Esophagus squamous epithelium (tissue), 4 donors: ENCODE results near the gene BASP1.

ENCODE experiments used
- POLR2A ChIP-seq, 4 donors: fragments of 450-650 bp; IDR thresholded peaks; one replicate each; pipeline ENCODE4 v1.6.1; 2017; ENCODE audit warnings: antibody characterized with exemption in 4 of 4, mild to moderate bottlenecking in 4 of 4, moderate library complexity in 3 of 4
- TF ChIP-seq, protein P1 (sequence below), 6 experiments: fragments of 450-650 bp in 4 of 6; fragments of 200-600 bp in 2 of 6; sonication (generic) in 2 of 6; IDR thresholded peaks; one replicate each; pipeline ENCODE4 v1.5.1; 2016 to 2019; ENCODE audit warnings: antibody characterized with exemption in 6 of 6, mild to moderate bottlenecking in 4 of 6, moderate library complexity in 4 of 6

DNA sequence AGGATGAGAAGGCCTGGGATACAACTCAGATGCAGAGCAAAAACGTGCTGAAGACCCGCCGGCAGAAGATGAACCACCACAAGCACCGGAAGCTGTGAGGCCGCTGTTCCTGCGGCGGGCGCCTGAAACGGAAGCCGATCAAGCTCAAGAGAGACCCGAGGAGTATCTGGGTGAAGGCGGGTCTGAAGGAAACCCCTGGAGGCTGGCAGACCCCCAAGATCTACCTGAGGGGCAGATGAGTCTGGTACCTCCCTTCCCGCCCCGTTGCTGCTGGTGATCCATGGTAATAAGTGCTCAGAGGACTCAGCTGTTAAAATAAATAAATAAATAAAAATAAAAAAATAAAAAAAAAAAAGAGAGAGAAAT is 89.3 kb downstream of the BASP1 start:
- TF ChIP-seq, protein P1, sequence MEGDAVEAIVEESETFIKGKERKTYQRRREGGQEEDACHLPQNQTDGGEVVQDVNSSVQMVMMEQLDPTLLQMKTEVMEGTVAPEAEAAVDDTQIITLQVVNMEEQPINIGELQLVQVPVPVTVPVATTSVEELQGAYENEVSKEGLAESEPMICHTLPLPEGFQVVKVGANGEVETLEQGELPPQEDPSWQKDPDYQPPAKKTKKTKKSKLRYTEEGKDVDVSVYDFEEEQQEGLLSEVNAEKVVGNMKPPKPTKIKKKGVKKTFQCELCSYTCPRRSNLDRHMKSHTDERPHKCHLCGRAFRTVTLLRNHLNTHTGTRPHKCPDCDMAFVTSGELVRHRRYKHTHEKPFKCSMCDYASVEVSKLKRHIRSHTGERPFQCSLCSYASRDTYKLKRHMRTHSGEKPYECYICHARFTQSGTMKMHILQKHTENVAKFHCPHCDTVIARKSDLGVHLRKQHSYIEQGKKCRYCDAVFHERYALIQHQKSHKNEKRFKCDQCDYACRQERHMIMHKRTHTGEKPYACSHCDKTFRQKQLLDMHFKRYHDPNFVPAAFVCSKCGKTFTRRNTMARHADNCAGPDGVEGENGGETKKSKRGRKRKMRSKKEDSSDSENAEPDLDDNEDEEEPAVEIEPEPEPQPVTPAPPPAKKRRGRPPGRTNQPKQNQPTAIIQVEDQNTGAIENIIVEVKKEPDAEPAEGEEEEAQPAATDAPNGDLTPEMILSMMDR (IDR thresholded peaks at IDR 0.05) = no peak
- no peak for TF ChIP-seq POLR2A (IDR thresholded peaks at IDR 0.05)
